Esophagus (tissue), 2 donors: Measurements from ENCODE around the gene GPR158. TPM values are rescaled to one million over a fixed set of nuclear protein-coding genes. Genes with fewer than 3 reads are reported as not detected.

Experiments
- H3K27ac ChIP-seq, 2 donors: one replicate each; pipeline ENCODE4 v1.5.1; 2013; ENCODE audit warnings: low read depth in 2 of 2, mild to moderate bottlenecking in 2 of 2, inconsistent platforms in 1 of 2, low read length in 1 of 2, moderate library complexity in 1 of 2
- H3K27me3 ChIP-seq, 2 donors: one replicate each; pipeline ENCODE4 v1.6.1; 2013; ENCODE audit warnings: low read length in 2 of 2, control low read depth in 1 of 2, mild to moderate bottlenecking in 1 of 2; ENCODE audit not compliant: insufficient read depth in 2 of 2, control insufficient read depth in 1 of 2
- H3K36me3 ChIP-seq, 2 donors: one replicate each; pipeline ENCODE4 v1.6.1; 2013; ENCODE audit warnings: low read length in 1 of 2; ENCODE audit not compliant: control insufficient read depth in 2 of 2, insufficient read depth in 2 of 2
- H3K4me1 ChIP-seq, 2 donors: one replicate each; pipeline ENCODE4 v1.6.1; 2013; ENCODE audit warnings: low read length in 1 of 2; ENCODE audit not compliant: control insufficient read depth in 2 of 2, insufficient read depth in 2 of 2
- H3K4me3 ChIP-seq, 2 donors: one replicate each; pipeline ENCODE4 v1.5.1; 2013; ENCODE audit warnings: low read length in 2 of 2, mild to moderate bottlenecking in 2 of 2, low read depth in 1 of 2, moderate library complexity in 1 of 2
- H3K9me3 ChIP-seq, 2 donors: one replicate each; pipeline ENCODE4 v1.6.1; 2013; ENCODE audit warnings: mild to moderate bottlenecking in 2 of 2, low read depth in 1 of 2, low read length in 1 of 2, moderate library complexity in 1 of 2; ENCODE audit not compliant: control insufficient read depth in 2 of 2, insufficient read depth in 1 of 2
- WGBS, 2 donors: extraction: QIAGEN DNeasy Blood & Tissue Kit; methylation state at CpG; one replicate each; pipeline ENCODE4 v1.1.7; 2013; 5-methylcytosine and 5-hydroxymethylcytosine counted together
- polyA plus RNA-seq, 2 donors: library from polyadenylated mRNA; stranded (reverse); fragments of 200-250 nt; gene quantifications; one replicate each; pipeline ENCODE4 v1.2.3, GENCODE V29; 2013
- donor health status: healthy with polysubstance abuse.
- donor health status: Bipolar disorder and iron deficiency.

Gene GPR158
- polyA plus RNA-seq, 2 donors: under 0.01 TPM; not detected in 1

- 67 to 73% methylated on average over 5 of the region's 5 CpGs for WGBS, 2 donors
- Histone ChIP-seq H3K27me3 (no peaks in the 10 kb centered on the region), H3K9me3 (no peaks in the 10 kb centered on the region), H3K36me3 (no peaks in the 10 kb centered on the region), H3K4me1 (no peaks in the 10 kb centered on the region), H3K4me3 (no peak overlapping the region), H3K27ac (no peak overlapping the region)
Measured at GRCh38 chr10:25191162-25191895, 16.5 kb downstream of the GPR158 start.

- Histone ChIP-seq H3K9me3 (no peaks in the 10 kb centered on the region), H3K4me3 (no peak overlapping the region), H3K27ac (no peak overlapping the region), H3K27me3 (no peaks in the 10 kb centered on the region), H3K36me3 (no peaks in the 10 kb centered on the region), H3K4me1 (no peaks in the 10 kb centered on the region)
- 11 to 22% methylated on average over 1 of the region's 1 CpG for WGBS, 2 donors
Measured at GRCh38 chr10:25198151-25198550, 23.4 kb downstream of the GPR158 start.

GRCh38 chr10:25206693-25207414 lies 32.1 kb downstream of the GPR158 start:
- 50 to 53% methylated on average over 4 of the region's 4 CpGs for WGBS, 2 donors
- Histone ChIP-seq H3K27ac (no peak overlapping the region), H3K27me3 (no peaks in the 10 kb centered on the region), H3K4me3 (no peak overlapping the region), H3K9me3 (no peaks in the 10 kb centered on the region), H3K36me3 (no peaks in the 10 kb centered on the region), H3K4me1 (no peaks in the 10 kb centered on the region)

- H3K27me3 ChIP-seq: no peaks in the 10 kb centered on the region
- H3K9me3 ChIP-seq: no peaks in the 10 kb centered on the region
- H3K4me1 ChIP-seq: no peaks in the 10 kb centered on the region
- WGBS, 2 donors: 45 to 46% methylated on average over 2 of the region's 2 CpGs
- H3K36me3 ChIP-seq: no peaks in the 10 kb centered on the region
- H3K27ac ChIP-seq: no peak overlapping the region
- no peak overlapping the region for H3K4me3 ChIP-seq
Measured at GRCh38 chr10:25209618-25210017, 34.8 kb downstream of the GPR158 start.

- Histone ChIP-seq H3K36me3 (no peaks in the 10 kb centered on the region), H3K27ac (no peak overlapping the region), H3K4me3 (no peak overlapping the region), H3K27me3 (no peaks in the 10 kb centered on the region), H3K9me3 (no peaks in the 10 kb centered on the region), H3K4me1 (no peaks in the 10 kb centered on the region)
- WGBS, 2 donors: 67 to 73% methylated on average over 2 of the region's 2 CpGs
Measured at GRCh38 chr10:25210265-25210664, 35.5 kb downstream of the GPR158 start.

GRCh38 chr10:25220156-25220555 lies 45.4 kb downstream of the GPR158 start:
- H3K4me3 ChIP-seq: no peak overlapping the region
- no peaks in the 10 kb centered on the region for H3K4me1 ChIP-seq
- no peak overlapping the region for H3K27ac ChIP-seq
- no peaks in the 10 kb centered on the region for H3K9me3 ChIP-seq
- H3K27me3 ChIP-seq: no peaks in the 10 kb centered on the region
- 56 to 68% methylated on average over 1 of the region's 1 CpG for WGBS, 2 donors
- no peaks in the 10 kb centered on the region for H3K36me3 ChIP-seq

GRCh38 chr10:25222085-25222660 lies 47.4 kb downstream of the GPR158 start:
- Histone ChIP-seq H3K27me3 (no peaks in the 10 kb centered on the region), H3K9me3 (no peaks in the 10 kb centered on the region), H3K4me3 (no peak overlapping the region), H3K27ac (no peak overlapping the region), H3K36me3 (no peaks in the 10 kb centered on the region), H3K4me1 (no peaks in the 10 kb centered on the region)
- 88 to 90% methylated on average over 7 of the region's 7 CpGs for WGBS, 2 donors

GRCh38 chr10:25226775-25227682 lies 52.2 kb downstream of the GPR158 start:
- Histone ChIP-seq H3K4me1 (no peaks in the 10 kb centered on the region), H3K9me3 (peaks cover 0 to 2% of the 10 kb centered on the region in 2 donors), H3K4me3 (no peak overlapping the region), H3K27me3 (no peaks in the 10 kb centered on the region), H3K36me3 (no peaks in the 10 kb centered on the region), H3K27ac (no peak overlapping the region)
- 30 to 31% methylated on average over 7 of the region's 7 CpGs for WGBS, 2 donors

GRCh38 chr10:25231751-25232150 lies 57.0 kb downstream of the GPR158 start:
- Histone ChIP-seq H3K36me3 (no peaks in the 10 kb centered on the region), H3K27me3 (no peaks in the 10 kb centered on the region), H3K4me3 (no peak overlapping the region), H3K9me3 (peaks cover 0 to 2% of the 10 kb centered on the region in 2 donors), H3K27ac (no peak overlapping the region), H3K4me1 (no peaks in the 10 kb centered on the region)
- WGBS, 2 donors: 68 to 70% methylated on average over 2 of the region's 2 CpGs
